HG03442 (cell line): Measurements from ENCODE around the gene UMPS.
"Not testable (repeated sequence)": the region's sequence is repeated elsewhere in the genome, so short reads cannot be mapped to it uniquely, and the experiment has no call there.

Experiments
- ATAC-seq: cut with Tn5 transposase; IDR thresholded peaks from one replicate; pipeline ENCODE4 v1.9.1; 2021; ENCODE audit warnings: mild to moderate bottlenecking, moderate library complexity; ENCODE audit not compliant: unreplicated experiment

Gene UMPS

DNA sequence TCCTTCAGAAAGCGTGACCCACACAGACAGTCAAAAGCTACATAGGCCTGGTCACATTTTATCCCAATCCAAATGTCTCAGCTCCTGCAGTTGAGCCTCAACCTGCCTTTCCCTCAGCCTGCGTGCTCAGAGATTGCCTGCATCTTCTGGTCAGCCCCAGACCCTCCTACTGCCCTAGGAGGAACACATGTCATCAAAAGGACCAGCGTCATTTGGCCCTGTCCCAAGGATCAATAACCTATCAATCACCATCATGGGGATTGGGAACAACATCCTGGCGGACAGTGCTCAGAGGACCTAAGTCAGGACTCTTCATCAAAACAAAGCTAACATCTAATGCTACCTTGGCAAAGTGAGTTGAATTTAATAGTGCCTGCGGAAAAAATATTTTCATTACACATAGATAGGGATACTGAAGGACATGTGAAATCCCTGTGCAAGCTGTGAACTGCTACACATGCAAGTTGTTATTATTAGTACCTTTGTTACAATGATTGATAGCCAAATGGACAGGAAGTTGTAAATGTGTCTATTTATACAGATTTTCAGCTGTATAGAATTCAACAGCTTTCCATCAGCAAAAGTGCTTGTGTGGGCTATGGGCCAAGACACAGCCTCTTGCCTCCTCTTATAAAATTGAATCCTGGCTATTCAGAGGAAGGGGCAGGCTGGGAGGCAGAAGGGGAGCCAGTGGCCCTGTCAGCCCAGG is 47.7 kb downstream of the UMPS start:
- no peak for ATAC-seq

DNA sequence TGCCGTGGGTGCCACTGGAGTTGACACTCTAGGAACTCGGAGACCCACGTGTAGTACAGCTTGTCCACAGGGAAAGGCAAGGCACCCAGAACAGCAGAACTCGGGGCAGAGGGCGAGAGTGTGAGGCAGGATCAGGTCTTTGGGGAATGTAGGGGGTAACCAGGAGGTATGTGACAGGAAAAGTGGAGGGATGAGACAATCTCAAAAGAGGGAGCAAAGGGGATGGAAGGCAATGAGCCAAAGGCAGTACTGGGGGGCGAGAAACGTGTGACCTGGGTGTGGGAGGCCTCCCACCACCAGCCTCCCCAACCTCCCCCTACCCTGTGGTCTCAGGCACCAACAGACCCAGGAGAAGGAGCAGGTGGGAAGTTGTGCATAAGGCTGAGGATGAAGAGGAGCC is 48.9 kb downstream of the UMPS start:
- no peak for ATAC-seq

DNA sequence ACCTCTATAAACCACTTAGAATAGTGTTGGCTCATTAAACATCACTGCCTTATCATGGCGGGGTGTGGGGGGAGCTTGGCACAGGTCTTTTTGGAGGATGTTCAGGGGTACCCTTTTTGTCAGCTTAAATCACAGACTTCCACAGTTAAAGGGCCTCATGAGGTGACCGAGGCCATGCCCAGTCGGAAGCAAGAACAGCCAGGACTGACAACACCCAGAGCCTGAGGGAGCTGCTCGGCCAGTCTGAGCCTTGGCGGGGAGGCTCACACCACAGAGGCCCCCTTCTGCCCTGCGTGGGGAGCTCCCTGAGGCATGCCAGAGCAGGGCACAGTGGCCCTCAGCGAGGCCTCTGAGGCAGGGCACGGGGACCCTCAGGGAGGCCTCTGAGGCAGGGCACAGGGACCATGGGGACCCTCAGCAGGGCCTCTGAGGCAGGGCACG is 49.5 kb downstream of the UMPS start:
- ATAC-seq, result no peak

DNA sequence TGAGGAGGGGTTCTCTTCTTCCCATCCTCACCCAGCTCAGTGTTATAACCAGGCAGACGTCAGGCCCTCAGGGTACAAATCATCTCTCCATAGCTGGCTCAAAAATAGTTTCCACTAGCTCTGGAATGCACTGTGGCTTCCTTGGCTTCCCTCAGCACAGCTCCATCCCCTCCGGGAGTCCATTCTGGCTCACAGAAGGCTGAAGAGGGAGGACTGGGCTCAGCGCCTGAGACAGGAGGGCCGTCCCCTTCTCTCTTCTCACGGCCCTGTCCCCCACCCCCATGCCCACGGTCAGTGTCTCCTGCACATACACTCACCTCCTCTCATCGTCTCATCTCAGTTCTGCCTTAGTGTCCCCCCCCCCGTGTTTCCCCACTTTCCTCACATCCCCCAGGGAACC is 50.1 kb downstream of the UMPS start:
- ATAC-seq, result no peak

DNA sequence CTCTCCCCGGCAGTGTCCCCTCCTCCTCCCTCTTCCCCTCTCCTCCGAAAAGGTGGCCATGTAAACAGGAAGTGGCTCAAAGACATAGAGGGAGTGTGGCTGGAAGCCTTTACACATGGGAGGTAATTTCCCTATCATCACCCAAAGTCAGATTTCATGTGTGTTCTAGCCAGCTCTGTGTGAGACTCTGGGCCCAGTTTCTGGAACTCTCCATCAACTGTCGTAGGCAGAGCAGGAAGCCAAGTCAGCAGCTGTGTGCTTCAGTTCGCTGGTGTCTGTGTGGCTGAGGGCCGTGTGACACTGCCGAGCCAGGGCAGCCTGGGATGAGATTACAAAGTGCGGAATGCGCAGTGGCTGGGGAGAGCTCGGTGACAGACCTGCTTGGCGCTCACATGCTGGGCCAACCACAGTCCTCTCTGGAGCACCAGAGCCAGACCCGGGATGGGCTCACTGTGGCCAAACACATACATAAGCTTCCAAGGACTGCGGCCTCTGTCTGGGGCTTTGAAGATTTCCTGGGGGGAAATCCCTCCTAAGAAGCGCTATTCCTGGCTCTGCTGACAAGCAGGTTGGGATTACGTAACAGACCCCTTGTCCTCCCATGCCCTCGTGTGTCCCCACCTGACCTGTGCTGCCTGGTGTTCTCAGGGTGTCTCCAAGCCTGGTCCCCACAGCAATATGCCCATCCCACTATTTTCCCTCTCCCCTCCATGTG is 50.7 kb downstream of the UMPS start:
- no peak for ATAC-seq

DNA sequence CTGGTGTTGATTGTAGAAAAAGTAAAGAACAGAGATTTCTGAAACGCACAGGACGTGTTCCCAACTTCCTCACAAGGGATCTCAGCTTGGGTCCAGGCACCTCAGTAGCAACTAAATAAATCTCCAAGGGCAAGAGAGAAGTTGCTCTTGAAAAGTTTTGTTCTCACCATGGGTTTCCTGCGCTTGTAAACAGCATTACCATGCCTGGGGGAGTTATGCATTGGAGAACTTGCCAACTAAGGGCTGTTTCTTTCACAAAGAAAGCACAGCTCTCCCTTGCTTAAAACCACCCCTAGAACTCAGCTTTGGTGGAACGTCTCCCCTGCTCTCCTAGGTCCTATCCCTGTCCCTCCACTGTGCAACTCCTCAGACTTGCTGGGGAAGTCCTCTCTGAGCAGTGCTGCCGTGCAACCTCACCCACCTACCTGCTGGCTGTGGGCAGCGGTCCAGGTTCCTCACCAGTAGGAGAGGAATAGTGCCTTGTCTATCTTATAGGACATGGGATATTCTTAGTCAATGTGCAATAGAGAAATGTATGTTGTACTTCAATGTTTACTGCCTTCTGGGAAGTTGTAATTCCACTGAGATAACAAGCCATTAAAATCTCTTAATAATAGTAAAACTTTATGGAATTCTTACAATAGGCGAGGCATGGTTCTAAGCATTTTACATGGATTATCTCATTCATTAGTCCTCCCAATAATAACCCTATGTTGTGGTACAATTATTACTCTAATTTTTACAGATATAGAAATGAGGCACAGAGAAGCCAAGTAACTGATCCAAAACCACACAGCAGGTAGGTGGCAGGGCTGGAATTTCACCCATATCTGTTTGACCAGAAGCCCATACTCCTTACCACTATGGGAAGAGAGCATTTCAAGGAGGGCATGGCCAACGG is 51.5 kb downstream of the UMPS start:
- no peak for ATAC-seq

DNA sequence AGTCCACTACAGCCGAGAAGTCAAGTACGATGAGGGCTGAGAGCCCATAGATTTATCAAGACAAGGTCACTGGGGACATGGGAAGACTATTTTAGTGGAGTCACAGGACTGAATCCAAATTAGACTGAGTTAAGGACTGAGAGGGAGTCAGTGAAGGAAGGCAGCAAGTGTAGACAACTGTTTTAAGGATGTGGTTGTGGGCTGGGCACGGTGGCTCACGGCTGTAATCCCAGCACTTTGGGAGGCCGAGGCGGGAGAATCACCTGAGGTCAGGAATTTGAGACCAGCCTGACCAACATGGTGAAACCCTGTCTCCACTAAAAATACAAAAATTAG is 52.1 kb downstream of the UMPS start:
- ATAC-seq, result not testable (repeated sequence)

DNA sequence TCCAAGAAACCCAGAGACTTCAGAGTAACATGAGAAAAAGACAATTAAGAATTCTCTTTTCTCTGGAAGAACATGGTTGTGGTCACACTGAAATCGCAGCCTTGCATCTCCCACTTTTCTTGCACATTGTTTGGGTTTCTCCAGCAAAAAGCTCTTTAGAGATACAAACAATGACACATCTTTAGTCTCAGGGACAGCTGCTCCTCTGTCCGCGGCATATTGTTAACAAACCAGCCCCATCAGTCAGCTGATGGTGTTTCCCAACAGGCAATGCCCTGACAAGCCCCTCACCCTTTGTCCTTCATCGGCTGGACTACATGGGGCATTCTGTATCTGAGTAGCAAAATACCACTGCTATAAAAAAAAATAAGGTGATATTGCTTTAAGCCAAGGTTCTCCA is 53.4 kb downstream of the UMPS start:
- no peak for ATAC-seq

DNA sequence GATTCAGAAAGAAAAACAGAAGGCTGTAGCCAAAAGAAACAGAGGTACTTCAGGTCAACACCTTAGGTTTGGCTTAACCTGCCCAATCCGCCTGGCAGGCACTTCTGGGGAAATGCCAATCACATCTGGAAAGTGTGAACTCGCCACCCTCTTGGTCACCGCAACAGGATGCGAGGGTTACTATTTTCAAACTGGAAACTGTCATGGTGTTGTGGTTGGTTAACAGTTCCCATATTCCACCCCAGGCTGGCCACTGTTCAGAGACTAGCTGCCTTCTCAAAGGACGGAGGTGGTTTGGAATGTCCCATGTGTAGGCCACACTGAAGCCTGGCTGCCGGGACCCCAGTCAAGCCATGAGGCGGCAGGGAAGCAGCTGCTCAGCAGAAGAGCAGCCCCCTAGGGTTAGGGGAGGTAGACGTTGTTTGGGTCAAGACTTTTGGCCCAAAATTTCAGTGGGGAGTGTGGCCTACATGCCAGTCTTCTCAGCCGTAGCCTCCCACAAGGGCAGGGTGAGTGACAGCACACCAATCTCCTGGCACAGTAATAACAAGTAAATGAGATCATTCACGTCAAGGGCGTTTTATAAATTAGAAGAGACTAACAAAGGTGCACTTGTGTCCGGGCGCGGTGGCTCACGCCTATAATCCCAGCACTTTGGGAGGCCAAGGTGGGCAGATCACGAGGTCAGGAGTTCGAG is 54.6 kb downstream of the UMPS start:
- ATAC-seq, result peak; percentile 61

DNA sequence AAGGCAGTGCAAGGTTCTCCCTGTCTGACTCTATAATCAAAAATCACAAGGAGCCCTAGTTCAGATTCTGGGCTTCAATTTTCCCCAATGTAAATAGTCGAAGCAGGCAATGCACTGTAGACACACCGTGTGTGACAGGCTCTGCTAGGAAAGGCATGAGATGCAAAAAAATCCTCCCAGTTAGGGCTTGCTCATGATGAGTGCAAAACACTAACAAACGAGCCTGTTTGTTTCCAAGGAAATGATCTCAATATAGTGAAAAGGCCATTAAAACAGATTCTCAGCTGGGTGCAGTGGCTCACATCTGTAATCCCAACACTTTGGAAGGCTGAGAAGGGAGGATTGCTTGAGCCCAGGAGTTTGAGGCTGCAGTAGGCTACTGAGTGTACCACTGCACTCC is 55.7 kb downstream of the UMPS start:
- no peak for ATAC-seq

DNA sequence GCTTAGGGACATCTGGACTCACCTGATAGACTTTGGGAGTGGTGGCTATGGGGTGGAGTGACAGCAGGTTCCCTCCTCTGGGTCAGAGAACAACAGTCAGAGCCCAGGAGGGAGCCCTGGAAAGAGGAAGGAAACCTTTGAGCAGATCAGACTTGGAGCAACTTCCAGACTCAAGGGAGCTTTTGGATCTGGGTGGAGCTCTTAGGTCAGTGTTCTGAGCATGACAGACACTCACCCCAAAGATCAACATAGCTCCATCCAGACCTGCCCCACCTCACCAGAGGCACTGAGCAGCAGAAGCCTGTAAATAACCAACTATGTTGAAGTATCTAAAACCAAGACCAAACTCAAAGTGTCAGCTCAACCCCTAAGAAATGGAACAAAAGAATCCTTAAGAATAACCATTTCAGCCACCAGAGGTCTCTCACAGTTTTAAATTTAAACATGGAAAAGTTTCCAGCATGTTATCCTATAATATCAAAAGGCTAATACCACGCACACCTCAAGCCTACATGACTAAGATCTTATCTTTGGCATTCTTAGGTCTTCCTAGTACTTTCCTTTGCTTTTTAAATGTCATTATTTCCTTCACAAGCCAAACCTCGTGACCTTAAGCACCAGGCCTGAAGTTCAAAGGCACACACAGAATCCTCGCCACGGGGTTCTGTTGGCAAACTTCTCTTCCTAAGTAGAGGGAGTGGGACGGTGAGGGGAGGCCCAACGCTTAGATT is 56.4 kb downstream of the UMPS start:
- no peak for ATAC-seq

DNA sequence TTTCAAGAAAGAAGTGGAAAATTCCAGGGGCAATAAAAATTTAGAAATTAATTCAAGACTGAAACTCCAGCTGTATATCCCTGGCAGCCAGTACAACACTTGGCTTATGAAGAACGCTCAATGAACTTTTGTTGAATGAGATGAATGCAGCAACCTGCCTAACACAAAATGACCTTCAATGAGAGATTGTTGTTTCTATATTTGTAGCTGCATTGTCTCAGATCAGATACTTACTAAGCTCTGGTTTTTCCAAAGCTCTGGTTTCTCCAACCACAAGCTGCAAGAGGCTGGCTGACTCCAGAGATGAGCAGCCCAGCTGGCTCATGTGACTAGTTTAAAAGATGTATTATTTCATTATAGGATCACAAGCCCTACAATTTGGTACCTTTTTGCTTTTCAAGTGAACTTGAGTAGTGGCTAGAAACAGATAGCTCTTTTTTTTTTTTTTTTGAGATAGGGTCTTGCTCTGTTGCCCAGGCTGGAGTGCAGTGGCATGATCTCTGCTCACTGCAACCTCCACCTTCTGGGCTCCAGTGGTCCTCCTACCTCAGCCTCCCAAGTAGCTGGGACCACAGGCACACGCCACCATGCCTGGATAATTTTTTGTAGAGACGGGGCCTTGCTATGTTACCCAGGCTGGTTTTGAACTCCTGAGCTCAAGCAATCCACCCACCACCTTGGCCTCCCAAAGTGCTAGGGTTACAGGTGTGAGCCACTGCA is 57.4 kb downstream of the UMPS start:
- no peak for ATAC-seq

DNA sequence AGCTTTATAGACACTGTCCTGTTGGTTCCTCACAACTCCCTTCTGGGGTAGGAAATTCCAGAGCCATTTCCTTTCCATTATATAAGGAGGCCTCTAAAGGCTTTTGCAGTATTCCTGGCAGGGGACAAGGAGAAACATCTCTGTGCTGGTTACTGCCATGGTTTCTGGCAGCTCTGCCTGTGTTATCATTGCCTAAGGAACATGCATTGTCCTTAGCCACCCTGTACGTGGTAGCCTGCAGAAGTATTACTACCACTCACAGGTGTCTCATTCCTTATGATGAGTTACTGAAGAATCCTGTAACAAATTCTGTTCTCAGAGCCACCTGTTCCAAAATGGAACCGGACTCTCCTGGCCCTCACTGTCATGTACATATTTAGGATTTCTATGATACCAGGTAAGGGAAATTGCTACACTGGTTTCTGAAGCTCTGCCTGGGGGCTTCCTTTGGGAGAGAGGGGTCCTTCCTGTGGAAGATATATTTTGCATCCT is 58.0 kb downstream of the UMPS start:
- no peak for ATAC-seq

DNA sequence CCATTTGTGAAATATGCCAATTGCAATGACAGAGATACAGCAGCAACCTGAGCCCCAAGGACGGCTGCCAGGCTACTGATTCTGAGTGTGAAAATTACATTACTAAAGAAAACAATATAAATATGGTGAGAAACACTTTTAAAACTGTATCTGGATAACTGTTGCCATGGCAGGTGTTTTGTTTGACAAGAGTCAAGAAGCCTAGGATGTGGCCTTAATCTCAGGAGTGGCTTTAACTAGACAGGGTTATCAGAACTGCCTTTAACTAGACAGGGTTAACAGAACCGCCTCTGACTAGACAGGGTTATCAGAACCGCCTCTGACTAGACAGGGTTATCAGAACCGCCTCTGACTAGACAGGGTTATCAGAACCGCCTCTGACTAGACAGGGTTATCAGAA is 58.9 kb downstream of the UMPS start:
- not testable (repeated sequence) for ATAC-seq

DNA sequence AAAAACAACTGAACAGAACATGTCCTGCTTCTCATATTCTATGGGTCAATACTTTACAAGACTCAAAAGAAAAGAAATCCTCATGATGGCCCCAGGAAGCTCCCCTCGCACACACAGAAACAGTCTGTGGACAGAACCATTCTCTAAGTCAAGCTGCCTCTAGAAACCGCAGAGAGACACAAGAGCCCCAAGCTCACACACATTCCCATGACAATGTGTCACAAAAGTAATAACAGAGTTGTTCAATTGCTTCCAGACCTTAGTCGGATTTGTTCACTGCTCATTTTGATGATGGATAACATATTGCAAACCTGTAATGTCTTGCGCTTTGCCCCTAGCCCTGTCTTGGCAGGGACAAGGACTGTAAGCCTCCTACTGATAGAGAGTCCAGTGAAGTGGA is 60.9 kb downstream of the UMPS start:
- no peak for ATAC-seq

DNA sequence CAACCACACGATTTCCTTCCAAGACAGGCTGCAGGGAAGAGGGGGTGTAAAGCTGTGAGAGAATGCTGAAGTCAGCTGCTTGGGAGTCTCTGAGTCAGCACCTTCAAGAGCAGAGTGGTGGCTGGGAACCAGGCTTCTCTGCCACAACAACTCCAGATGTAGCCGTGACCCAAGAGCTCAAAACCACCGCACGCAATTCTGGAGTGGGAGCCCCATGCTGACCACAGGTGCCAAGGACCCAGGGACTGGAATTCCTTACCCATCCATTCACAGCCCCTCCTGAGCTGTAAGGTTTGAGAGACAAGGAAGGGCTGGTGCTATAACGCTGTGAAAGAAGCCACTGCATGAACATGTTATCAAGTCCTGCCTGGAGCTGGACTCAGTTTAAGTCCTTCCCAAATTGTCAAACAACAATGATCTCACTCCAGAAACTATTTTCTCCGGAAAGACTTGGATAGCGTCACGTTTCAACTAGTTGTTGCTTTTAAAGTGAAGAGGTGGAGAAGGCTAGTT is 61.4 kb downstream of the UMPS start:
- no peak for ATAC-seq

DNA sequence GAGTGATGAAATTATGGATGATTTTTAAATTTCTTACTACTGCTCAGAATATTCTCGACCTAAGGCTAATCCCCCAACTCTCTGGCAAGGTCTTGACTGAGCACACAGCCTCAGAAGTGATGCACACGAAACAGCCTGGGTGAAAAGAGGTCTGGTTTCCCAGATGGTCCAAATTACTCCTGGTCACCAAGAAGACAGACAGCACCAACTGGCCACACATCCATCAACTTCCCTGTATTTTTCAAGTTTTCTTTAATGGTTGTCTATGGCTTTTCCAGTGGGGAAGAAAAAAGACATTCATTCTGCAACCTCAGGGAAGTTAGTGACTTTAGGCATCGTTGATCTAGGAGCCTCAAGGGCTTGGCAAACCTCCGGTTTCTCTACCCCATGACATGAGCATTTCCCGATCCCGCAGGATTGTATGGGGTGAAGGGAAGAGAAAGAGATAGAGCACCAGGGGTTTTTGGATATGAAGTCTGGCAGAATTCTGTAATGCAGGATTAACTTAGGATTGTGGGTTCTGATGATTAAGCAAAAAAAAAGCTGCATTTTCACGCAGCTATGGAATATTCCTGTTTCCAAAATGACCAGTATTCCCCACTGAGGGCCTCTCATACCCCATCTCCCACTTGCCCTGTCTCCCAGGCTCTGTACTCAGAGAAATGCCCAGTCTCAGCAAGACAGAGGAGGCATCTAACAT is 62.2 kb downstream of the UMPS start:
- ATAC-seq, result no peak

DNA sequence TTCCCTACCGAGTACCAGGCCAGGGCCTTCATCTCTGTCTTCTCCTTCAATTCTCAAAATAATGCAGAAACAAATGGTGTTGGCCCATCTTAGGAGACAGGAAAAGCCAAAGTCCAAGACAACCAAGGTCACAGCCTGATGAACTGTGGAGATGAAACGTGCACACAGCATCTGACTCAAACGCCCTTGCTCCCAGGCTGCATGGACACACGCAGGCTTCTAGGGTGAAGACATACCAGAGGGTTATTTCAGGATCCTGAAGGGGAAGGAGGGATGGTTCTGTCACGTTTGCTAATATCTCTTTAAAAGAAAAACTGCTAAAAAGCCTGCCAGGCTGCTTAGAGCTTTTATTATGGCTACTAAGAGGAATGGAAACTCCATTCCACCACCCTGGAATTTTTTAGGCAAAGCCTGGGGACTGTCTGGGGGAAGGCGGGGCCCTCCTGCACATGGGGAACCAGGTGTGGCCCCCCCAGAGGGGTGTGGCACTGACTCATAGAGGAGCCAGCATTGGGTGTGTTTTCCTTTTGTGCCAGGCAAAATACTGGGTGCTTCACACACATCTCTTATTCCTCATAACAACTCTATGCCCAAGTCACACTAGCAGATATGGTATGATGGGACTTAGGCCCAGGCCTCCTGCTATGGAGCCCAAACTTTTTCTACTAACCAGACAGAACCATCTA is 62.9 kb downstream of the UMPS start:
- no peak for ATAC-seq
